Activated CD4-positive, alpha-beta memory T cell treated with anti-CD3 and anti-CD28 coated beads, Interleukin-2, amount 10 ng/mL, durations not matched to agents 7 days and 5 days (primary cell): ENCODE results near the gene RPL18A. TPM values are rescaled to one million over a fixed set of nuclear protein-coding genes. Genes with fewer than 3 reads are reported as not detected.
"Not testable (repeated sequence)": the region's sequence is repeated elsewhere in the genome, so short reads cannot be mapped to it uniquely, and the experiment has no call there.

Experiments
- CTCF ChIA-PET: fragments of 350-600 bp; sonication (Branson Sonifier 250); formaldehyde crosslinking; loops from one replicate; lab custom pipeline; 2021; ENCODE audit warnings: antibody characterized with exemption, inconsistent platforms; lab: Charles Lee
- POLR2A ChIA-PET: fragments of 350-600 bp; sonication (Branson Sonifier 250); formaldehyde crosslinking; loops from one replicate; lab custom pipeline; 2021; ENCODE audit warnings: antibody characterized with exemption; lab: Charles Lee
- DNase-seq: peaks from one replicate; pipeline ENCODE4 v3.0.0-alpha.2; 2020
- H3K27ac Mint-ChIP-seq: one replicate; pipeline ENCODE4 v1.8.0; 2021; ENCODE audit warnings: mild to moderate bottlenecking, mixed read lengths
- H3K27me3 Mint-ChIP-seq: one replicate; pipeline ENCODE4 v1.8.0; 2021; ENCODE audit warnings: mixed read lengths
- H3K36me3 Mint-ChIP-seq: one replicate; pipeline ENCODE4 v1.8.0; 2021; ENCODE audit warnings: low read depth, mixed read lengths
- H3K4me1 Mint-ChIP-seq: one replicate; pipeline ENCODE4 v1.8.0; 2021; ENCODE audit warnings: mixed read lengths
- H3K4me3 Mint-ChIP-seq: one replicate; pipeline ENCODE4 v1.8.0; 2021; ENCODE audit warnings: mild to moderate bottlenecking, mixed read lengths
- H3K9me3 Mint-ChIP-seq: one replicate; pipeline ENCODE4 v1.8.0; 2021; ENCODE audit warnings: mixed read lengths
- total RNA-seq, 2 experiments: library from RNA; stranded (reverse); gene quantifications; one replicate each; pipeline ENCODE4 v1.2.3, GENCODE V29; 2021

The RPL18A gene
- total RNA-seq, 2 experiments from 2014 or later, result 2,013 to 2,059 TPM

DNA sequence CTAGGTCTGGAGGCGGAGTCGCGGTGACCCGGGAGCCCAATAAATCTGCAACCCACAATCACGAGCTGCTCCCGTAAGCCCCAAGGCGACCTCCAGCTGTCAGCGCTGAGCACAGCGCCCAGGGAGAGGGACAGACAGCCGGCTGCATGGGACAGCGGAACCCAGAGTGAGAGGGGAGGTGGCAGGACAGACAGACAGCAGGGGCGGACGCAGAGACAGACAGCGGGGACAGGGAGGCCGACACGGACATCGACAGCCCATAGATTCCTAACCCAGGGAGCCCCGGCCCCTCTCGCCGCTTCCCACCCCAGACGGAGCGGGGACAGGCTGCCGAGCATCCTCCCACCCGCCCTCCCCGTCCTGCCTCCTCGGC, 12.2 kb downstream of the RPL18A start, which contains the start of gene SLC5A5:
Gene SLC5A5, plus strand, starts transcription at position 68 of the 373 bp plus-strand sequence. CDS start 375 bp downstream, outside the sequence.
- peak within 1 kb of the TSS; percentile 89 for H3K4me3 Mint-ChIP-seq
- peak; percentile 33 for DNase-seq
- peaks cover 27% of the 10 kb centered on the region for H3K4me1 Mint-ChIP-seq
- no peaks in the 10 kb centered on the region for H3K9me3 Mint-ChIP-seq
- H3K27me3 Mint-ChIP-seq, result no peaks in the 10 kb centered on the region
- peaks cover 3% of the 10 kb centered on the region for H3K36me3 Mint-ChIP-seq
- CTCF ChIA-PET, result interaction anchor here (0.9 to 3.6 kb wide), 7 partner anchors 13 to 124 kb away, joined by 3 to 29 read pairs (median 6); partner anchors contain the start of genes CCDC124 and RPL18A
- H3K27ac Mint-ChIP-seq, result peak within 1 kb of the TSS; percentile 81
- POLR2A ChIA-PET, result interaction anchor here (0.8 to 4.8 kb wide), 8 partner anchors 9 to 354 kb away, joined by 3 to 77 read pairs (median 5); partner anchors contain the start of genes CCDC124, JAK3 and RPL18A

DNA sequence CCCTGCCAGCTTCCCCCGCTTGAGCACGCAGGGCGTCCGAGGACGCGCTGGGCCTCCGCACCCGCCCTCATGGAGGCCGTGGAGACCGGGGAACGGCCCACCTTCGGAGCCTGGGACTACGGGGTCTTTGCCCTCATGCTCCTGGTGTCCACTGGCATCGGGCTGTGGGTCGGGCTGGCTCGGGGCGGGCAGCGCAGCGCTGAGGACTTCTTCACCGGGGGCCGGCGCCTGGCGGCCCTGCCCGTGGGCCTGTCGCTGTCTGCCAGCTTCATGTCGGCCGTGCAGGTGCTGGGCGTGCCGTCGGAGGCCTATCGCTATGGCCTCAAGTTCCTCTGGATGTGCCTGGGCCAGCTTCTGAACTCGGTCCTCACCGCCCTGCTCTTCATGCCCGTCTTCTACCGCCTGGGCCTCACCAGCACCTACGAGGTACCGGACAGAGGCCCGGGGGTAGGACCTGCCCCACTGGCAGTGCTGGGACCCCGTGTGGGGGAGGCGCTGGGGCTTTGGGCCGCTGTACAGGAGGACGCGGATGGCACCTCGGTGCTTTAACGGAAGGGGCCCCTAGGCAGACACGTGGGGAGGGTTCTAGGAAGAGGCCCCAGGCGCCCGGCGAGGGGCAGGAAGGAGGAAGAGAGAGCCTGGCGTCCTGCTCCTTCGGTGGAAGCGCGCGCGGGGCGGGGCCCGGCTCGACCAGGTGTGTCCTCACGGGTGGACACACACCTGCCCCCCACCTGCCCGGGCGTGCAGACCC, 12.7 kb downstream of the RPL18A start:
- peak; percentile 79 for DNase-seq
- POLR2A ChIA-PET, result interaction anchor here (0.8 to 4.8 kb wide), 10 partner anchors 9 to 354 kb away, joined by 3 to 77 read pairs (median 6); partner anchors contain the start of genes CCDC124, JAK3 and RPL18A
- Mint-ChIP-seq H3K4me3 (peak overlapping the region; percentile 89), H3K27ac (peak overlapping the region; percentile 62), H3K27me3 (no peaks in the 10 kb centered on the region), H3K36me3 (peaks cover 3% of the 10 kb centered on the region), H3K9me3 (no peaks in the 10 kb centered on the region), H3K4me1 (peaks cover 27% of the 10 kb centered on the region)
- CTCF ChIA-PET, result interaction anchor here (0.9 to 3.6 kb wide), 7 partner anchors 13 to 119 kb away, joined by 3 to 29 read pairs (median 5); partner anchors contain the start of genes CCDC124 and RPL18A

DNA sequence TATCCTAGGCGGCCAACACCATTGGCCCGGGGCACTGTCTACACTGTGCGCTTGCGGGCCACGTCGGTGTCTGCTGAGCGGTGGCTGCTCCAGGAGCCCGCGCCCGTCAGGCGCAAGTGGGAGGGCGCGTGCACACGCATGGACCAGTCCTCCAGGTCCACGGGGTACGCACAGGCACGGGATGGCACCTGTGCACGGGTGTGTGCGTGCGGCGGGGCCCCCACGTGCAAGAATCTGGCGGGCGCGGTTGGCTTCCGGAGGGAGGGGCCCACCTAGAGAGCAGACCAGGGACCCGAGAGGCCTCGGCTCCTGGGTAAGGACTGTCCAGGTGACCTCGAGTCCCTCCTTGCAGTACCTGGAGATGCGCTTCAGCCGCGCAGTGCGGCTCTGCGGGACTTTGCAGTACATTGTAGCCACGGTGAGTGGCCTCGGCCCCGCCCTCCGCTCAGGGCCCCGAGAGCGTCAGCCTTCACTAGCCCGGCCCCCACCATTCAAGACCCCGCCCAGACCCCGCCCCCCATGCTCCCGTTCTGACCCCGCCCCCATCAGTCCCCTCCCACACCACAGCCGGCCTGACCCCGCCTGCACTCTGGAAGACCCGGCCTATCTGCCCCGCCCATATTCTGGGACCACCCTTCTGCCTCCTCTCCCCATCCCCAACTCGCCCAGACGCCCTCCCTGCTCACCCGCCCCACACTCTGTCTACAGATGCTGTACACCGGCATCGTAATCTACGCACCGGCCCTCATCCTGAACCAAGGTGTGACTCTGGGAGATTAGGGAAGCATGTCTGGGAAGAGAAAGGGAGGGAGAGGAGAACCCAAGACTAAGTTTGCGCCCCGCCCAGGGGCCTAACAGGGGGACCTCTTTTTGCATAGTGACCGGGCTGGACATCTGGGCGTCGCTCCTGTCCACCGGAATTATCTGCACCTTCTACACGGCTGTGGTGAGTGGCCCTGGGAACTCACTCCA, 14.4 kb downstream of the RPL18A start:
- ChIA-PET CTCF (interaction anchor here (0.8 to 1.0 kb wide), 2 partner anchors 15 kb away, joined by 3 to 4 read pairs; partner anchors contain the start of gene RPL18A), POLR2A (interaction anchor here (0.5 to 4.8 kb wide), 4 partner anchors 10 to 59 kb away, joined by 4 to 77 read pairs (median 8); partner anchors contain the start of genes CCDC124 and RPL18A)
- Mint-ChIP-seq H3K27ac (no peak overlapping the region), H3K36me3 (peaks cover 3% of the 10 kb centered on the region), H3K4me1 (peaks cover 27% of the 10 kb centered on the region), H3K27me3 (no peaks in the 10 kb centered on the region), H3K9me3 (no peaks in the 10 kb centered on the region), H3K4me3 (peak overlapping the region; percentile 89)
- DNase-seq, result peak; percentile 75

DNA sequence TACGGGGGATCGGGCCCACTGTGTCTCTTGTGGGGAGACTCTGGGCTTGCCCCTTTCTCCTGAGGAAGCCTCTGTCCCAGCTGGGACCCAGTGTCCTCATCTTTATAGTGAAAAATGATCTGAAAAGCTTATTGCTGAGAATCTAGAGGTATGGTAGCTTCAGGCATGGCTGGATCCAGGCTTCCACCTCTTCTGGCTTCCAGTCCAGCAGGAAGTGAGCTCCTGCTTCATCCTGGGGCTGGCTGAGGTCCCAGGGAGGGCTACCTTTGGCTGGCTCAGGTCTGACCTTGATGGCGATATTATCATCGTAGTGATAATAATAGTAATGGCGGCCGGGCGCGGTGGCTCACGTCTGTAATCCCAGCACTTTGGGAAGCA, 15.0 kb downstream of the RPL18A start:
- Mint-ChIP-seq H3K9me3 (no peaks in the 10 kb centered on the region), H3K27me3 (no peaks in the 10 kb centered on the region), H3K27ac (no peak overlapping the region), H3K4me3 (peak overlapping the region; percentile 18), H3K36me3 (peaks cover 3% of the 10 kb centered on the region), H3K4me1 (peaks cover 27% of the 10 kb centered on the region)
- DNase-seq, result no peak
- POLR2A ChIA-PET, result interaction anchor here (0.5 kb wide), 1 partner anchor 10 kb away, joined by 4 read pairs; no protein-coding TSS in a partner anchor
- CTCF ChIA-PET, result interaction anchor here (0.8 kb wide), 1 partner anchor 15 kb away, joined by 3 read pairs; the partner anchor contains the start of gene RPL18A

DNA sequence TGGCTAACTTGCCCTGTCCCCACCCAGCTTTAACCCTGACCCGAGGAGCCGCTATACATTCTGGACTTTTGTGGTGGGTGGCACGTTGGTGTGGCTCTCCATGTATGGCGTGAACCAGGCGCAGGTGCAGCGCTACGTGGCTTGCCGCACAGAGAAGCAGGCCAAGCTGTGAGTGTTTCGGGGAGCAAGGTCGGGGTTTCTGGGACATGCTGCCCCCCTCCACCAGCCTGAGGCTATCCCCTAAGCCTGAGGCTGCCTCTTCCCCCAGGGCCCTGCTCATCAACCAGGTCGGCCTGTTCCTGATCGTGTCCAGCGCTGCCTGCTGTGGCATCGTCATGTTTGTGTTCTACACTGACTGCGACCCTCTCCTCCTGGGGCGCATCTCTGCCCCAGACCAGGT, 18.0 kb downstream of the RPL18A start:
- no peaks in the 10 kb centered on the region for H3K27me3 Mint-ChIP-seq

DNA sequence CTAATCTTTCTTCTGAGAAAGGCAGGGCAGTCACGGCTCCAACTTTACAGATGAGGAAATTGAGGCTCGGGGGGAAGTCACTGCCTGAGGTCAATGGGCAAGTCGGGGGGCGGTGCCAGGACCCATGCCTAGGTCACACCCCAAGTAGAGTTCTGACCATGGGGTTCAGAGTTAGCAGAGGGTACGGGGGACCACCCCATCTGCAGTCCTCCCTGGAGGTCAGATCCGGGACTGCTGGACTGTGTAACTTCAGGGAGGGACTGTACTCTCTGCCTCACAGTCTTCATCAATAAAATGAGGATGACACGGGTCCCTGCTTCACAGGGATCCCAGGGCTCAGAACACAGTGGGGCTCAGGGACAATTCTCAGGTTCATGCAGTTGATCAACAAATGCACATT, 19.8 kb downstream of the RPL18A start:
- no peaks in the 10 kb centered on the region for H3K27me3 Mint-ChIP-seq
- H3K4me1 Mint-ChIP-seq, result peaks cover 2% of the 10 kb centered on the region
- no peak for DNase-seq
- ChIA-PET POLR2A (no interaction called here), CTCF (interaction anchor here (0.7 kb wide), 1 partner anchor 449 kb away, joined by 3 read pairs; no protein-coding TSS in a partner anchor)
- no peak overlapping the region for H3K4me3 Mint-ChIP-seq
- H3K27ac Mint-ChIP-seq, result no peak overlapping the region
- no peaks in the 10 kb centered on the region for H3K9me3 Mint-ChIP-seq
- no peaks in the 10 kb centered on the region for H3K36me3 Mint-ChIP-seq

More for the DNA sequence above, 18.0 kb downstream of the RPL18A start:
- Mint-ChIP-seq H3K4me1 (peaks cover 11% of the 10 kb centered on the region), H3K9me3 (no peaks in the 10 kb centered on the region), H3K27ac (no peak overlapping the region), H3K4me3 (no peak overlapping the region), H3K36me3 (no peaks in the 10 kb centered on the region)
- CTCF ChIA-PET, result no interaction called here
- POLR2A ChIA-PET, result interaction anchor here (1.5 kb wide), 1 partner anchor 13 kb away, joined by 4 read pairs; no protein-coding TSS in a partner anchor
- no peak for DNase-seq

DNA sequence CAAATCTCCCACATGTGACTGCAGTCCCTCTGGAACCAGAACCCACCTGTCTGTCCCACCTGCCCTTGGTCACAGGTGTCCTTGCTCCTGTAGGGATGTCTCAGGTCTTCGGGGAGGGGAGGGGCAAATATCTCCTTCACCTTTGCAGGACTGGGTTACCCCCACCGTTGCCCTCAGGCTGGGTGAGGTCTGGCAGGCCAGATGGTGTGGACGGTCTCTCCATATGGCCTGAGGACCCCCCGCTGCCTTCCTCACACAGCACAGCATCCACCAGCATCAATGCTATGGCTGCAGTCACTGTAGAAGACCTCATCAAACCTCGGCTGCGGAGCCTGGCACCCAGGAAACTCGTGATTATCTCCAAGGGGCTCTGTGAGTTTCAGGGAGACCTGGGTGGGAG, 22.0 kb downstream of the RPL18A start:
- Mint-ChIP-seq H3K4me3 (no peak overlapping the region), H3K9me3 (no peaks in the 10 kb centered on the region), H3K36me3 (no peaks in the 10 kb centered on the region), H3K4me1 (no peaks in the 10 kb centered on the region), H3K27ac (no peak overlapping the region), H3K27me3 (no peaks in the 10 kb centered on the region)
- CTCF ChIA-PET, result no interaction called here
- POLR2A ChIA-PET, result no interaction called here
- DNase-seq, result no peak

DNA sequence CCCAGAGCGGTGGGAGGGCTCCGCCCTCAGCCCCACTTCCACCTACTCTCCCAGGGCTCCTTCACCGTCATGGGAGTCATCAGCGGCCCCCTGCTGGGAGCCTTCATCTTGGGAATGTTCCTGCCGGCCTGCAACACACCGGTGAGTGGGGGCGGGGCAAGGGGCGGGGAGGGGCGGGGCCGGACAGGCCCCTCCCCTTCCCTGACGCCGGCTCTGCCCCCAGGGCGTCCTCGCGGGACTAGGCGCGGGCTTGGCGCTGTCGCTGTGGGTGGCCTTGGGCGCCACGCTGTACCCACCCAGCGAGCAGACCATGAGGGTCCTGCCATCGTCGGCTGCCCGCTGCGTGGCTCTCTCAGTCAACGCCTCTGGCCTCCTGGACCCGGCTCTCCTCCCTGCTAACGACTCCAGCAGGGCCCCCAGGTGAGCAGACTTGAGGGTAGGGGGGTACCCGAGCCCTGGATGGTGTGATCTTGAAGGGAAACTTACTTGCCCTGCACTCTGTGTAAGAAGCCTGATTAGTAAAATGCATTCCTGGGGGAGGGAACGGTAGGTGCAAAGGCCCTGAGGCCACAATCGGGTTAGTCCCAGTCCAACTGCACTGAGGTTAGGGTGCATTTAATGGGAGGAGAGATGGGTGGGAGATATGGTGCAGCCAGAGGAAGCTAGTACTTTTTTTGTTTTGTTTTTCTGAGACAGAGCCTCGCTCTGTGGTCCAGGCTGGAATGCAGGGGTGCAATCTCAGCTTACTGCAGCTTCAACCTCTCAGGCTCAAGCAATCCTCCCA, 24.1 kb downstream of the RPL18A start:
- H3K9me3 Mint-ChIP-seq, result no peaks in the 10 kb centered on the region
- no peaks in the 10 kb centered on the region for H3K4me1 Mint-ChIP-seq
- ChIA-PET CTCF (no interaction called here), POLR2A (interaction anchor here (0.7 kb wide), 1 partner anchor 9 kb away, joined by 4 read pairs; no protein-coding TSS in a partner anchor)
- DNase-seq, result no peak
- H3K27me3 Mint-ChIP-seq, result no peaks in the 10 kb centered on the region
- H3K36me3 Mint-ChIP-seq, result no peaks in the 10 kb centered on the region
- H3K27ac Mint-ChIP-seq, result no peak overlapping the region
- H3K4me3 Mint-ChIP-seq, result no peak overlapping the region

DNA sequence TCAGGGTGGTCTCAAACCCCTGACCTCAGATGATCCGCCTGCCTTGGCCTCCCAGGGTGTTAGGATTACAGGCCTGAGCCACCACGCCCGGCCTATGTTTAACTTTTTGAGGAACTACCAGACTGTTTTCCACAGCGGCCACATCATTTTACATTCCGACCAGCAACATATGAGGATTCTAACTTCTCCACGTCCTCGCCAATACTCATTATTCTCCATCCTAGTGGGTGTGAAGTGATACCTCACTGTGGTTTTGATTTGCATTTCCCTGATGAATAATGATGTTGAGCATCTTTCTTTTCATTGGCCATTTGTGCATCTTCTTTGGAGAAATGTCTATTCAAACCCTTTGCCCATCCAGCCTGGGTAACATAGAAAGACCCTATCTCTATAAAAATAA, 26.8 kb downstream of the RPL18A start:
- CTCF ChIA-PET, result no interaction called here

DNA sequence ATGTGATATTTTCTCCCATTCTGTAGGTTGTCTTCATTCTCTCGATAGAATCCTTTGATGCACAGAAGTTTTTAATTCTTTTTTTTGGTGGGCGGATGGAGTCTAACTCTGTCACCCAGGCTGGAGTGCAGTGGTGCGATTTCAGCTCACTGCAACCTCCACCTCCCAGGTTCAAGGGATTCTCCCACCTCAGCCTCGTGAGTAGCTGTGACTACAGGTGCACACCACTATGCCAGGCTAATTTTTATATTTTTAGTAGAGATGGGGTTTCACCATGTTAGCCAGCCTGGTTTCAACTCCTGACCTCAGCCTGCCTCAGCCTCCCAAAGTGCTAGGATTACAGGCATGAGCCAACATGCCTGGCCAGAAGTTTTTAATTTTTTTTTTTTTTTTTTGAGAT, 27.5 kb downstream of the RPL18A start:
- H3K36me3 Mint-ChIP-seq, H3K9me3 Mint-ChIP-seq, DNase-seq, POLR2A ChIA-PET, H3K4me3 Mint-ChIP-seq, H3K27me3 Mint-ChIP-seq, H3K4me1 Mint-ChIP-seq, CTCF ChIA-PET, H3K27ac Mint-ChIP-seq: not testable (repeated sequence)

More for the DNA sequence above, 26.8 kb downstream of the RPL18A start:
- no peak for DNase-seq
- no peaks in the 10 kb centered on the region for H3K36me3 Mint-ChIP-seq
- H3K27ac Mint-ChIP-seq, result no peak overlapping the region
- no peak overlapping the region for H3K4me3 Mint-ChIP-seq
- no peaks in the 10 kb centered on the region for H3K27me3 Mint-ChIP-seq
- H3K4me1 Mint-ChIP-seq, result no peaks in the 10 kb centered on the region
- POLR2A ChIA-PET, result no interaction called here
- H3K9me3 Mint-ChIP-seq, result no peaks in the 10 kb centered on the region

DNA sequence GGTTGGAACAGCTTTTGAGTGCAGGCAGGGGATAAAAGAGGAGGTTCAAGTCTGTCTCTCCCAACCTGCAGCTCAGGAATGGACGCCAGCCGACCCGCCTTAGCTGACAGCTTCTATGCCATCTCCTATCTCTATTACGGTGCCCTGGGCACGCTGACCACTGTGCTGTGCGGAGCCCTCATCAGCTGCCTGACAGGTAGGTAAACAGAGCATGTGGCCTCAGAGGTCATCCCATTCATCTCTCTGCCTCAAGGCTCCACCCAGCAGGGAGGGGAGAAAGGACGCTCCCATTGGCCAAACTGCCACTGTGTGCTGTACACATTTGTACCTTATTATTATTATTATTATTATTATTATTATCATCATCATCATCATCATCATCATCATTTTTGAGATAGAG, 28.6 kb downstream of the RPL18A start:
- DNase-seq, result no peak
- Mint-ChIP-seq H3K36me3 (no peaks in the 10 kb centered on the region), H3K4me3 (no peak overlapping the region), H3K27me3 (no peaks in the 10 kb centered on the region), H3K9me3 (no peaks in the 10 kb centered on the region), H3K4me1 (no peaks in the 10 kb centered on the region), H3K27ac (no peak overlapping the region)
- POLR2A ChIA-PET, result no interaction called here
- CTCF ChIA-PET, result no interaction called here
